HUES48 (cell line): ENCODE results near the gene KDM4D.
"Not testable (repeated sequence)": the region's sequence is repeated elsewhere in the genome, so short reads cannot be mapped to it uniquely, and the experiment has no call there.

Experiments
- H3K27ac ChIP-seq: one replicate; pipeline ENCODE4 v1.7.0; 2013; ENCODE audit warnings: low read depth, low read length, inconsistent platforms
- H3K27me3 ChIP-seq: 2 replicates; pipeline ENCODE4 v1.6.1; 2013; ENCODE audit warnings: mild to moderate bottlenecking, low read length; ENCODE audit not compliant: control insufficient read depth, insufficient read depth
- H3K36me3 ChIP-seq: 2 replicates; pipeline ENCODE4 v1.6.1; 2013; ENCODE audit warnings: low read length; ENCODE audit not compliant: control insufficient read depth, insufficient read depth
- H3K4me1 ChIP-seq: 2 replicates; pipeline ENCODE4 v1.6.1; 2013; ENCODE audit warnings: mild to moderate bottlenecking, low read length; ENCODE audit not compliant: control insufficient read depth, insufficient read depth
- H3K4me3 ChIP-seq: 2 replicates; pipeline ENCODE4 v1.5.1; 2013; ENCODE audit warnings: mild to moderate bottlenecking, low read depth, low read length
- H3K9ac ChIP-seq: 2 replicates; pipeline ENCODE4 v1.6.1; 2013; ENCODE audit warnings: mild to moderate bottlenecking, low read depth, low read length, moderate library complexity
- H3K9me3 ChIP-seq: 2 replicates; pipeline ENCODE4 v1.6.1; 2013; ENCODE audit warnings: low read length; ENCODE audit not compliant: control insufficient read depth, insufficient read depth

Gene KDM4D

DNA sequence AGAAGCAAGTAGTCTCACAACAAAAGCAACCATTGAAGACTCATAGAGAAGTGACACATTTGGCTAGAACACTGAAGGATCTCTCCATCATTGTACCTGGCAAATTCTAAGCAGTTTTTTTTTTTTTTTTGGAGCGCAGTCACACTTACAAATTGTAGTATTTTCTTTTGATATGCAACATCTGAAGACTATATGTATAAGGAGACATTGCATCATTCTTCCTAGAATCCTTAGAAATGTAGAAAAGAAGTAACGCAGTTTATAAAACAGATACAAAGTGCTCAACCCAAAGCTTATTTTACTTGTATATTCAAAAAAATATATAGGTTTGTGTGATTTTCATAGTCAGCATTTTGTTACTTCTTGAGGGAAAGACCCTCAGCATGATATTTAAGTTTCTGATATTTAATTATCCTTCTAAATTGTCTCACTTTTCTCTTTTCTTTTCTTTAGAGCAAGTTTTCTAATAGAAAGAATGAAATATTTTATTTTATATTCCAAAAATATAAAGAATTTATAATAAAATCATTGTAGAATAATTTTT, 20.0 kb downstream of the KDM4D start:
- Histone ChIP-seq H3K27ac (no peak overlapping the region), H3K27me3 (peaks cover 6% of the 10 kb centered on the region; the same call in 1 of the 2 replicates), H3K9ac (no peak overlapping the region), H3K36me3 (no peaks in the 10 kb centered on the region), H3K4me3 (no peak overlapping the region), H3K9me3 (no peaks in the 10 kb centered on the region), H3K4me1 (peaks cover 2% of the 10 kb centered on the region; the same call in 1 of the 2 replicates)

DNA sequence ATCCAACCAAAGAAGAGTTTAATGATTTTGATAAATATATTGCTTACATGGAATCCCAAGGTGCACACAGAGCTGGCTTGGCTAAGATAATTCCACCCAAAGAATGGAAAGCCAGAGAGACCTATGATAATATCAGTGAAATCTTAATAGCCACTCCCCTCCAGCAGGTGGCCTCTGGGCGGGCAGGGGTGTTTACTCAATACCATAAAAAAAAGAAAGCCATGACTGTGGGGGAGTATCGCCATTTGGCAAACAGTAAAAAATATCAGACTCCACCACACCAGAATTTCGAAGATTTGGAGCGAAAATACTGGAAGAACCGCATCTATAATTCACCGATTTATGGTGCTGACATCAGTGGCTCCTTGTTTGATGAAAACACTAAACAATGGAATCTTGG, 23.9 kb downstream of the KDM4D start:
- Histone ChIP-seq H3K4me3 (no peak overlapping the region), H3K9me3 (no peaks in the 10 kb centered on the region), H3K9ac (no peak overlapping the region), H3K36me3 (no peaks in the 10 kb centered on the region), H3K27ac (no peak overlapping the region), H3K4me1 (peaks cover 2% of the 10 kb centered on the region; the same call in 1 of the 2 replicates), H3K27me3 (no peaks in the 10 kb centered on the region; the same call in 1 of the 2 replicates)

DNA sequence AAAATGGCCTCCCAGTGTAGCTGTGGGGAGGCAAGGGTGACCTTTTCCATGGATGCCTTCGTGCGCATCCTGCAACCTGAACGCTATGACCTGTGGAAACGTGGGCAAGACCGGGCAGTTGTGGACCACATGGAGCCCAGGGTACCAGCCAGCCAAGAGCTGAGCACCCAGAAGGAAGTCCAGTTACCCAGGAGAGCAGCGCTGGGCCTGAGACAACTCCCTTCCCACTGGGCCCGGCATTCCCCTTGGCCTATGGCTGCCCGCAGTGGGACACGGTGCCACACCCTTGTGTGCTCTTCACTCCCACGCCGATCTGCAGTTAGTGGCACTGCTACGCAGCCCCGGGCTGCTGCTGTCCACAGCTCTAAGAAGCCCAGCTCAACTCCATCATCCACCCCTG, 24.8 kb downstream of the KDM4D start:
- H3K9ac ChIP-seq = no peak overlapping the region
- no peaks in the 10 kb centered on the region for H3K9me3 ChIP-seq
- H3K4me3 ChIP-seq = no peak overlapping the region
- H3K4me1 ChIP-seq = no peaks in the 10 kb centered on the region
- no peaks in the 10 kb centered on the region for H3K36me3 ChIP-seq
- H3K27me3 ChIP-seq = no peaks in the 10 kb centered on the region; the same call in 1 of the 2 replicates
- no peak overlapping the region for H3K27ac ChIP-seq

DNA sequence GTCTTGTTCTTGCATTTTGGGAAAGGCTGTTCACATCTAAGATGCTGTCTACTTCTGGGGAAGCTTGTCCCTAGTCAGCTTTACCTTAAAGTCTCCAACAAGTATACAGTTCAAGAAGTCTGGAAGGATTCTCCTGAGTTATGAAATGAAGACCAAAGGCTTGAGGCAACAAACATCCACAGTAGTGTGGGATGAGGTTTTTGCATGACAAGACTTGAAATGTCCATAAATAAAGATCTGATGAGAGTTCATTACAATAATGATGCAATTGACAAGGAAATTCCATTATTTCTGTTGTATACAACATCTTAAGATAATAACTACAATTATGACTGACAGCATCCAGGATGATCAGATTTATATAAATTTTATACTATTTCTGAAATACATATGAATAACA, 30.2 kb downstream of the KDM4D start:
- no peak overlapping the region for H3K4me3 ChIP-seq
- no peak overlapping the region for H3K9ac ChIP-seq
- no peaks in the 10 kb centered on the region for H3K27me3 ChIP-seq
- no peaks in the 10 kb centered on the region for H3K36me3 ChIP-seq
- no peaks in the 10 kb centered on the region for H3K9me3 ChIP-seq
- H3K4me1 ChIP-seq = no peaks in the 10 kb centered on the region
- H3K27ac ChIP-seq = no peak overlapping the region

DNA sequence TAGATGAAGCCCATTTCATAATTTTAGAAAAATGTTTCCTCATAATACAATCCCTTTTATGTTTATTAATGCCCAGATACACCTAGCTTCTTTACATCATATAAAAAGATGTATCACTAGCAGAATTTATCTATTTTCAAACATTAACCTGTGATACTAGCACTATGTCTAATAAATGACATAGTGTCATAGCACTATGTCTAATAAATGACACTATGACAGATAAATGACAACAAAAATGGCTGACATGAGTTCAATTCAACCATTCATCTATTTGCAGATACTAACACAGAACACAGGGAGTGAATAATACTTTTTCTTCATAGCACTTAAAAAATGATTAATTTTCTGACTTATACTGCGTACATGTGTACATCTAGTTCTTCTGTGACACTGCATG, 32.1 kb downstream of the KDM4D start:
- H3K9me3 ChIP-seq = no peaks in the 10 kb centered on the region
- H3K4me1 ChIP-seq = no peaks in the 10 kb centered on the region
- H3K27me3 ChIP-seq = no peaks in the 10 kb centered on the region
- H3K9ac ChIP-seq = no peak overlapping the region
- no peaks in the 10 kb centered on the region for H3K36me3 ChIP-seq
- no peak overlapping the region for H3K27ac ChIP-seq
- no peak overlapping the region for H3K4me3 ChIP-seq

GRCh38 chr11:95011376-95011775, 37.9 kb downstream of the KDM4D start:
- no peak overlapping the region for H3K9ac ChIP-seq
- no peaks in the 10 kb centered on the region for H3K9me3 ChIP-seq
- no peaks in the 10 kb centered on the region for H3K27me3 ChIP-seq
- no peaks in the 10 kb centered on the region for H3K36me3 ChIP-seq
- no peak overlapping the region for H3K27ac ChIP-seq
- H3K4me3 ChIP-seq = no peak overlapping the region
- H3K4me1 ChIP-seq = no peaks in the 10 kb centered on the region

DNA sequence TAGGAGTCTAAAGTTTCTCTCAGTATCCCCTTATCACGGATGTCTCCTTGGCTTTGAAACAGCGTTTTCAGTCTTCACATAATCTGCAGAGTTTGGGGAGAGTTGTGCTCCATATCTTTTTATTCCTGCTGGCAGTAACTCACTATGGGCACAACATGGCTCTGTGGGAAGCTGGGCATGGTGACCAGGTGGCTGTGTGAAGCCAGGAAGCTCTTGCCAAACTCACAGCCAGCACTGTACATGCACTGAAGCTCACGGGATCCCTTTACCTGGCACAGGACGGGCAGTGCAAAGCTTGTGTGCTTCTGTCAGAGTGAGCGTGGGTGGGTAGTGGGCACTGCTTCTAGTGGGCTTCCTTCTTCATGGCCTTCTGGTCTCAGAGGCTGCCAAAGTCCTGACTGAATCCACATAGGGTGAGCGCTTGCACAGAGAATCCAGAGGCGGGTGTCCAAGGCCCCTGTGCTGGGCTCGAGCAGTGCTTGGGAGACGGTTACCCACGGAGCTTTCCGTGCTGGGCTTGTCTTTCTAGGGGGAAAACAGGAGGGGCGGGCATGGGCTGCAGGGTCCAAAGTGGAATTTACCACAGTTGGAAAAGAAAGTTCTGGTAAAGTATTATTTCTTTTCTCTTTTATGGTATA, 40.8 kb downstream of the KDM4D start:
- Histone ChIP-seq H3K36me3 (no peaks in the 10 kb centered on the region), H3K9me3 (no peaks in the 10 kb centered on the region), H3K27me3 (no peaks in the 10 kb centered on the region), H3K9ac (no peak overlapping the region), H3K4me3 (no peak overlapping the region), H3K27ac (no peak overlapping the region), H3K4me1 (no peaks in the 10 kb centered on the region)

DNA sequence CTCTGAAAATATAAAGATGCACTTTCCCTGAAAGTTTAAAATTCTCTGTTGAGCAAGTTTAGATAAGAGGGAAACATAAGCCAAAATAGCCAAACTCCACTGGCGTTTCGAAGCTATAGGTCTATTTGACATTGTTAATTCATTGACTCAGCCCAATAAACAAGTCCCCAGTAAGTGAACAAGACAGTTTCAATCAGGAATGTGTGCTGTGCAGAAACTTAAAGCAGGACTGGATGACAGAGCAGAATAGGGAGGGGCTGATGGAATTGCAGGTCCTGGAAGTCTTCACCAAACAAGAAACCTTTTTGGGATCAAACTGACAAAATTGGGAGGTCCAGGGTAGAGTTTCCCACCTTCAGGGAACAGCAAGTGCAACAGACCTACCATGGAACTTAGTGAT, 42.6 kb downstream of the KDM4D start:
- Histone ChIP-seq H3K27ac (no peak overlapping the region), H3K4me3 (no peak overlapping the region)

DNA sequence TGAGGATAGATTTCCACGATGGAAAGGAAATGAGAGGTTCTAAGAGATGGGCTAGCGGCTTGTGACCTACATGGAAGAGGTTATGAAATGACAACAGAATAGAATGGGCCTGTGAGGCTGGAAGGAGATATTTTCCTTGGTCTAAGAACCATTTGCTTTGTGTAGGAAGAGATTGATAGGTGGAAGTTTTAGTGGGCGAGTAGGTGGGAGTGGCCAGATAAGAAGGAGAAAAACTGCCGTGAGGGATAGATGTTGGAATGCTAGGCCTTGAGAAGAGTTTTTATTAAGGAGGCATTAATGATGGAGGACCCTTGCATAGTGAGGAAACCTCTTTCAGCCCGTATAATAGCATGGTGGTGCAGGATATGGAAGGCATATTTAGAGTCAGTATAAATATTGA, 48.0 kb downstream of the KDM4D start:
- not testable (repeated sequence) for H3K27me3 ChIP-seq, H3K9ac ChIP-seq, H3K4me3 ChIP-seq, H3K27ac ChIP-seq, H3K36me3 ChIP-seq, H3K9me3 ChIP-seq, H3K4me1 ChIP-seq

More for the DNA sequence above, 42.6 kb downstream of the KDM4D start:
- H3K9me3 ChIP-seq = no peaks in the 10 kb centered on the region
- no peaks in the 10 kb centered on the region for H3K4me1 ChIP-seq
- H3K27me3 ChIP-seq = no peaks in the 10 kb centered on the region
- no peaks in the 10 kb centered on the region for H3K36me3 ChIP-seq
- H3K9ac ChIP-seq = no peak overlapping the region

DNA sequence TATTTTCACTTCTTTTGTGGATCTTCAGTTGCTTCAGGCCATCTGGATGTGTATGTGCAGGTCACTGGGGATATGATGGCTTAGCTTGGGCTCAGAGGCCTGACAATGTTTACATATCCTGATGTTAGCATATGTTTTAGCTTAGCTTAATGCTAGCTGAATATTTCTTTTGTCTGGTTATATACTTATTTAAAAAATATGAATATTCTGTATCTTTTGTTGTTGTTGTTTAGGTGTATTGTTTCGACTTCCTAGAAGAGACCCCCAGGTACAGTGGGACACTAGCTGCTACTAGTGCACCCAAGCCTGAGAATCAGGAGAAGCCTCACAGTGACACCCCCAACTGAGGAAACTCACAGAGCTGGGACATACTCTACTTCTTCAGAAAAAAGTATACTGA, 51.4 kb downstream of the KDM4D start, which contains the start of gene KDM4E:
Gene KDM4E, plus strand, starts transcription at position 301 of the 400 bp plus-strand sequence. CDS start 300 bp downstream, outside the sequence.
- no peak within 1 kb of the TSS for H3K4me3 ChIP-seq
- H3K27me3 ChIP-seq = no peaks in the 10 kb centered on the region
- no peaks in the 10 kb centered on the region for H3K9me3 ChIP-seq
- no peaks in the 10 kb centered on the region for H3K4me1 ChIP-seq
- H3K9ac ChIP-seq = no peak within 1 kb of the TSS
- no peaks in the 10 kb centered on the region for H3K36me3 ChIP-seq
- no peak within 1 kb of the TSS for H3K27ac ChIP-seq

DNA sequence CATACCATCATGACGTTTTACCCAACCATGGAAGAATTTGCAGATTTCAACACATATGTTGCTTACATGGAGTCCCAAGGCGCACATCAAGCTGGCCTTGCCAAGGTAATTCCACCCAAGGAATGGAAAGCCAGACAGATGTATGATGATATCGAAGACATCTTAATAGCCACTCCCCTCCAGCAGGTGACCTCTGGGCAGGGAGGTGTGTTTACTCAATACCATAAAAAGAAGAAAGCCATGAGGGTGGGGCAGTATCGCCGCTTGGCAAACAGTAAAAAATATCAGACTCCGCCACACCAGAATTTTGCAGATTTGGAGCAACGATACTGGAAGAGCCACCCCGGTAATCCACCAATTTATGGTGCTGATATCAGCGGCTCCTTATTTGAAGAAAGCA, 52.1 kb downstream of the KDM4D start:
- not testable (repeated sequence) for H3K27me3 ChIP-seq, H3K27ac ChIP-seq, H3K4me3 ChIP-seq, H3K9ac ChIP-seq, H3K4me1 ChIP-seq, H3K9me3 ChIP-seq, H3K36me3 ChIP-seq
